ENCODE measurements around the gene DEDD.

The DEDD gene

GRCh38 chr1:161071886-161072371, 60.5 kb downstream of the DEDD start:
- TF ChIP-seq FOXP2 (optimal IDR thresholded peaks at IDR 0.05; ENCODE audit: borderline replicate concordance, extremely low read depth, extremely low read length, insufficient read depth) (no peak), REST (IDR thresholded peaks at IDR 0.05; ENCODE audit: insufficient read depth in 1 of 2, low read depth in 2 of 2, low read length in 2 of 2) (no peak), TAF1 (IDR thresholded peaks at IDR 0.05; ENCODE audit: borderline replicate concordance, insufficient read depth, low read length) (no peak), SIN3A (IDR thresholded peaks at IDR 0.05; ENCODE audit: borderline replicate concordance, insufficient read depth, low read length) (no peak), POLR2AphosphoS5 (IDR thresholded peaks at IDR 0.05; ENCODE audit: low read depth, low read length) (no peak)

Measured in PFSK-1 (cell line).